Keratinocyte (primary cell): Measurements from ENCODE around the gene RGPD3.
"Not testable (repeated sequence)": the region's sequence is repeated elsewhere in the genome, so short reads cannot be mapped to it uniquely, and the experiment has no call there.

Source experiments
- CTCF ChIP-seq, 3 experiments: IDR thresholded peaks in 1 of 3; conservative IDR thresholded peaks in 1 of 3; optimal IDR thresholded peaks in 1 of 3; 2 replicates in 2 of 3; 3 replicates in 1 of 3; pipeline versions ENCODE3 to v1.5.1; 2011; ENCODE audit warnings: low read length in 3 of 3, mild to moderate bottlenecking in 3 of 3, moderate library complexity in 2 of 3, control low read depth in 1 of 3, inconsistent platforms in 1 of 3; ENCODE audit not compliant: insufficient read depth in 2 of 3; ENCODE audit errors: extremely low read depth in 1 of 3
- EZH2 ChIP-seq: IDR thresholded peaks from one replicate; pipeline ENCODE4 v1.6.1; 2012; ENCODE audit warnings: inconsistent platforms, mild to moderate bottlenecking, low read length, moderate library complexity

GRCh38 chr2:106470658-106471057 is 2.4 kb upstream of the RGPD3 start:
- peak in 1 of 3 experiments; percentile 11 for TF ChIP-seq CTCF (optimal IDR thresholded peaks at IDR 0.05 in 1 of 3, IDR thresholded peaks at IDR 0.05 in 1 of 3, conservative IDR thresholded peaks at IDR 0.05 in 1 of 3; ENCODE audit: extremely low read depth in 1 of 3, insufficient read depth in 2 of 3, low read length in 3 of 3)
- not testable (repeated sequence) for TF ChIP-seq EZH2
